ENCODE results near the gene ADIPOR2.

Gene ADIPOR2

DNA sequence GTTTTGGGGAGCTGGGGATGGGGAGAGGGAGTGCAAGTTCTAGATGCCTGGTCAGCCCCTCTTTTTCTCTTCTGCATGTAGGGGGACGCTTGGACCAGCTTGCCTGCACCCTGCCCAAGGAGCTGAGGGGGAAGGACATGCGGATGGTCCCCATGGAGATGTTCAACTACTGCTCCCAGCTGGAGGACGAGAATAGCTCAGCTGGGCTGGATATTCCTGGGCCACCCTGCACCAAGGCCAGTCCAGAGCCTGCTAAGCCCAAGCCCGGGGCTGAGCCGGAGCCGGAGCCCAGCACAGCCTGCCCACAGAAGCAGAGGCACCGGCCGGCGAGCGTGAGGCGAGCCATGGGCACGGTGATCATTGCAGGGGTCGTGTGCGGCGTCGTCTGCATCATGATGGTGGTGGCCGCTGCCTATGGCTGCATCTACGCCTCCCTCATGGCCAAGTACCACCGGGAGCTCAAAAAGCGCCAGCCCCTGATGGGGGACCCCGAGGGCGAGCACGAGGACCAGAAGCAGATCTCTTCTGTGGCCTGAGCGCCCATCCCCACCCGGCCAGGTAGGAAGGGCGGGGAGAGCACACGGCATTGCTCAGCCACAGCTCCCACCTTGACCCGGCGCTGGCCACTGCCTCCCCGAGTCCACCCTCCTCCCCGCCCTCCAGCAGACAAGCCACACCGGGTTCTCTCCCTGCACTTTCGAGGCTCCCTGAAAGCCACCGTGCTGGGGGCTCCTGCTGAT lies 143.5 kb downstream of the ADIPOR2 start:
- no peak for DNase-seq

DNA sequence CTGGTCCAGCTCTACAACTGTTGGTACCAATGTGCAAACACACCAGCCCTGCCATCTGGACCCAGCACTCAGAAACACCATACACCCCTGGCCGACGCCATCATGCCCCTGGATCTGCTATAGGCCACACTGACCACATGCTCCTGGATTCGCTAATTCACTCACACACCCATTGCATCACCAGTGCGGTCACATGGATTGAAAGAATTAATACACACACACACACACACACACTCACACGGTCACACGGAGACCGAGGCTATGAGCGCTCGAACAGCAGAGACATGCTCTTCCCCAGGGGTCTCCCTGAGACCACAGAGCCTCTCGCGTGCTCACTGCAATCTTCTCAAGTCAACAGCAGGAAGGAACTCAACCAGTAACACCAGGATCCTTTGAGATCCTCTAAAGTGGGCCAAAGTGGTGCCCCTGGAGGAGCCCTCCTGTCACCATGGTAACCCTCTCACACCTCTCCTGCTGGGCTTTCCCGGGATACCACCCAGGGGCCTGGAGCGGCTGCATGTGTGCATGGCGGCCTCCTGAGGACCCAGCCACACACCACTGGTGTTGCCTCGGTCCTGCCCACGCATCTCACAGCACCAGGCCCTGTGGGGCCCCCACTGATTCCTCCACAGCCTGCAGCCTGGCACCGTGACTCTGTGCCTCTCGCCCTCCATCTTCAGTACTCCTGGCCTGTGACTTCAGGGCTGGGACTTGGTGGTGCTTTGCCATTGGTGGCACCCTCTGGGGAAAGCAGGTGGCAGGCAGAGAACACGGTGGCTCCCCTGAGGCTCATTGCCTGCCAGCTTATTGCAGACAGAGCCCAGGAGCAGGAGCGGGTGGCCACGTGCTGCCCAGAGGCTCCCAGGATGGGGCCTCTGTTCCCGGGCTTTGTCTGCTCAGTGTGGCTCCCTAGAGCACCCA lies 144.6 kb downstream of the ADIPOR2 start:
- no peak for DNase-seq

DNA sequence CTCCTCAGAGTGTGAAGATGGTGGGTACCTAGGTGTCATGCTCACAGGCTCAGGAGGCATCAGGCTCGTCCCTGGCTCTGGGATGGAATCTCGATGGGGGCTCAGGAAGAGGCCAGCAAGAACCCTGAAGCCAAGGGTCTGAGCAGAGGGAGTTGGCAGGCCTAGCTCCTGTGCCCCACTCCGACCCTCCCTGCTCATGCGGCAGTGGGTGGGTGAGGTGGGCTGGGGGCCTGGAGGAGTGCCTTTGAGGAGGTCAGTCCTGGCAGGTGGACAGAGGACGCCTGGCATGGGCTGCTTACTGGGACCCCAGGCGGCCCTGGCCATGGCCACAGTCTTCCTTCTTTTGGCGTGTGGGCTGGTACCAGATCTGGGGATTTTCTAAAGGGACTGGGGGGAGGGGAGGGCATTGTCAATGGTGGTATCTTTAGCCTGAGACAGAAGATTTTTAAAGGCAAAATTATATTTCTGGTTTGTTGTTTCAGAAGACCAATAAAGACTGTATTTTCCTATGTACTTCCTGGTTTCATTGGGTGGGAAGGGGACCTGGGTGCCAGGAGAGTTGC lies 145.5 kb downstream of the ADIPOR2 start:
- DNase-seq: no peak

DNA sequence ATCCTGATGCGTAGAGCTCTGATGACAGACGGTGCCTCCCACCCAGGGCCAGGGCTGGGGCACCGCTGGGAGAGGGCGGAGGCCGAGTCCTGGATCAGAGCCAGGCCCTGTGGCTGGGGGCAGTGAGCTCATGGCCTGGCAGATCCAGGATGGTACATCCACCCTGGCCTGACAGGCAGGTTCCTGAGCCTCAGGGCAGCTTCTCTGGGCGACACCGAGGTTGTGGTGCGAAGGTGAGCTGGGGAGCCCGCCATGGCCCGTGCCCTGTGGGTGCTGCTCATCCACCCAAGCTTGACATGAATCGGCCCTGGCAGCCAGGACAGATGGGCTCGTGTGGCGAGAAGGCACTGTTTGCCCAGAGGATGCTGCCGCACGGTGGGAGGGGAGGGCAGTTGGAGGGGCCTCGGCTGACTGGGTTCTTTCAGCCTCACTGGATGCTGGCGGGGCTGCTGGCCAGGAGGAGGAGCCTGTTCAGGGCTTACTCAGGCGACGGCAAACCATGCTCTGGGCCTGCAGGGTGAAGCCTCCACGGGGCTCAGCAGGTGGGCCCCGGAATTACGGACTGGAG lies 146.1 kb downstream of the ADIPOR2 start:
- DNase-seq: no peak

DNA sequence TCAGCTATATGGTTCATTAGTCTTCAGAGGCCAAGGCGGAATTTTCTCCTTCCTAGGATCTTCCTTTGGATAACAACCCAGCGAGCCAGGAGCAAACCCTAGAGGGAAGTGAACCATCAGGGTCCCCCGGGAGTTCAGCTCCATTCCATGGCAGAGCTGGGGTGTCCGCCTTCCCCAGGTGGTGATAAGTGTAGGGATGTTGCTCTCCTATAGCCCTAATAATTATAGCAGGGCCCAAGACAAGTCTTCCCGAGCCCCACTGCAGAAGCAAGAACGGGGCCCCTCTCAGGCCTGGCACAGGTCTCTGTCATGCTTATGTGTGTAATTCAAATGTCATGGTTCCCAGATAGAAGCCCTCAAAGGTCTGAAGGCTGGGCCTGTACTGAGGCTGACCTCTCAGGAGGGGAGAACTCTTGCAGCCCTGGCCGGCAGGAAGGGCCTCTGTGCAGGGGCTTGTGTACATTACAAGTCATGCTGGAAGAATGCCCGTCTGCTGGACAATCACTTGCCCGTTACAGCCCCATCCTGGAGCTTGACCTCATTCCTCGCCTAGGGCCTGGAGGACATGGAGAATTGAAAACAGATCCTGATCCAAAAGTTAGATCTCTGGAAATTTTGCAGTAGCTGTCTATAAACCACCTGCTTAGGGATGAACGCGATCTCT lies 146.8 kb downstream of the ADIPOR2 start:
- no peak for DNase-seq
